ENCODE results near the gene SLC1A4. TPM values are rescaled to one million over a fixed set of nuclear protein-coding genes. Genes with fewer than 3 reads are reported as not detected.

The SLC1A4 gene
- total RNA-seq, result 1 to 10 TPM in 1 of 2 donors, under 1 TPM in 1; 0.07 to 1.9 TPM
- 6.9 TPM for polyA plus RNA-seq (2013, experiment 1 of 2)
- polyA plus RNA-seq (2013, experiment 2 of 2), result 6.4 TPM
- long read RNA-seq, experiment 1, result 0 reads
- long read RNA-seq, experiment 2, partial matches to known transcripts, result 1 of 4 reads
- long read RNA-seq, experiment 2, other reads (novel, unspliced or antisense), result 3 of 4 reads
- long read RNA-seq, experiment 3, full-length matches to known transcripts, result 5 of 10 reads
- long read RNA-seq, experiment 3, partial matches to known transcripts, result 0 of 10 reads
- long read RNA-seq, experiment 3, other reads (novel, unspliced or antisense), result 5 of 10 reads
- long read RNA-seq, experiment 4, result 0 reads

- H3K27ac ChIP-seq (ENCODE audit: low read depth, low read length), result peak within 1 kb of the TSS; percentile 82
These were observed at the start of gene SLC1A4 for GRCh38 chr2:64989126-64989981. Gene SLC1A4, plus strand, starts transcription at chr2:64989399. Its CDS starts 245 bp downstream, at chr2:64989644.

GRCh38 chr2:64941143-64941542, 48.1 kb upstream of the SLC1A4 start:
- Histone ChIP-seq H3K4me3 (ENCODE audit: low read length) (no peak overlapping the region), H3K4me1 (ENCODE audit: control insufficient read depth, insufficient read depth, low read length) (no peaks in the 10 kb centered on the region), H3K36me3 (ENCODE audit: control insufficient read depth, insufficient read depth, low read length) (no peaks in the 10 kb centered on the region), H3K9me3 (ENCODE audit: control insufficient read depth, low read length) (no peaks in the 10 kb centered on the region), H3K27me3 (ENCODE audit: control insufficient read depth, insufficient read depth, low read length, poor library complexity, severe bottlenecking) (no peaks in the 10 kb centered on the region), H3K9ac (ENCODE audit: extremely low read depth, low read length, poor library complexity, severe bottlenecking) (no peak overlapping the region), H3K27ac (ENCODE audit: low read depth, low read length) (no peak overlapping the region)
- peak; percentile 21 for TF ChIP-seq CTCF (conservative IDR thresholded peaks at IDR 0.05)
- 83 to 88% methylated on average over 1 to 3 of the region's 3 CpGs for WGBS, 2 experiments (ENCODE audit: insufficient coverage in 1 of 2, insufficient read length in 1 of 2)
- H3K36me3 Mint-ChIP-seq (ENCODE audit: low read depth), result no peaks in the 10 kb centered on the region
- DNase-seq, result no peak
- H3K9me3 Mint-ChIP-seq, result no peaks in the 10 kb centered on the region
- H3K27me3 Mint-ChIP-seq (ENCODE audit: insufficient read depth), result no peaks in the 10 kb centered on the region
- no peak overlapping the region for H3K4me3 Mint-ChIP-seq
- no peak overlapping the region for H3K27ac Mint-ChIP-seq
- H3K4me1 Mint-ChIP-seq, result peaks cover 19% of the 10 kb centered on the region

More at GRCh38 chr2:64989126-64989981, at the start of gene SLC1A4:
- DNase-seq, result peak; percentile 81
- H3K27me3 ChIP-seq (ENCODE audit: control insufficient read depth, insufficient read depth, low read length, poor library complexity, severe bottlenecking), result peaks cover 60% of the 10 kb centered on the region
- H3K9ac ChIP-seq (ENCODE audit: extremely low read depth, low read length, poor library complexity, severe bottlenecking), result peak within 1 kb of the TSS; percentile 78
- H3K4me1 ChIP-seq (ENCODE audit: control insufficient read depth, insufficient read depth, low read length), result no peaks in the 10 kb centered on the region
- Mint-ChIP-seq H3K4me3 (peak within 1 kb of the TSS; percentile 62), H3K9me3 (no peaks in the 10 kb centered on the region), H3K27me3 (ENCODE audit: insufficient read depth) (peaks cover 74% of the 10 kb centered on the region), H3K27ac (peak within 1 kb of the TSS; percentile 69), H3K36me3 (ENCODE audit: low read depth) (peaks cover 2% of the 10 kb centered on the region), H3K4me1 (peaks cover 5% of the 10 kb centered on the region)
- no peaks in the 10 kb centered on the region for H3K36me3 ChIP-seq (ENCODE audit: control insufficient read depth, insufficient read depth, low read length)
- no peak for TF ChIP-seq CTCF (conservative IDR thresholded peaks at IDR 0.05)
- no peaks in the 10 kb centered on the region for H3K9me3 ChIP-seq (ENCODE audit: control insufficient read depth, low read length)
- H3K4me3 ChIP-seq (ENCODE audit: low read length), result peak within 1 kb of the TSS; percentile 77
- 1 to 5% methylated on average over 31 to 109 of the region's 109 CpGs for WGBS, 2 experiments (ENCODE audit: insufficient coverage in 1 of 2, insufficient read length in 1 of 2)

- Histone ChIP-seq H3K4me1 (ENCODE audit: control insufficient read depth, insufficient read depth, low read length) (no peaks in the 10 kb centered on the region), H3K4me3 (ENCODE audit: low read length) (no peak overlapping the region), H3K27me3 (ENCODE audit: control insufficient read depth, insufficient read depth, low read length, poor library complexity, severe bottlenecking) (no peaks in the 10 kb centered on the region), H3K36me3 (ENCODE audit: control insufficient read depth, insufficient read depth, low read length) (no peaks in the 10 kb centered on the region), H3K9me3 (ENCODE audit: control insufficient read depth, low read length) (no peaks in the 10 kb centered on the region), H3K27ac (ENCODE audit: low read depth, low read length) (no peak overlapping the region), H3K9ac (ENCODE audit: extremely low read depth, low read length, poor library complexity, severe bottlenecking) (no peak overlapping the region)
- TF ChIP-seq CTCF (conservative IDR thresholded peaks at IDR 0.05), result no peak
- Mint-ChIP-seq H3K4me3 (no peak overlapping the region), H3K36me3 (ENCODE audit: low read depth) (no peaks in the 10 kb centered on the region), H3K27ac (no peak overlapping the region), H3K4me1 (peaks cover 21% of the 10 kb centered on the region), H3K27me3 (ENCODE audit: insufficient read depth) (no peaks in the 10 kb centered on the region), H3K9me3 (no peaks in the 10 kb centered on the region)
- 84 to 96% methylated on average over 4 to 5 of the region's 5 CpGs for WGBS, 2 experiments (ENCODE audit: insufficient coverage in 1 of 2, insufficient read length in 1 of 2)
- no peak for DNase-seq
These were observed 47.4 kb upstream of the SLC1A4 start for GRCh38 chr2:64941801-64942200.
